HUES64 (cell line): ENCODE measurements around the gene ACACA.

Experiments
- H3K27ac ChIP-seq: 2 replicates; pipeline ENCODE4 v1.7.0; 2013; ENCODE audit warnings: low read depth, low read length, inconsistent platforms
- H3K27me3 ChIP-seq: 2 replicates; pipeline ENCODE4 v1.6.1; 2013; ENCODE audit warnings: mild to moderate bottlenecking, low read length; ENCODE audit not compliant: insufficient read depth
- H3K36me3 ChIP-seq: 2 replicates; pipeline ENCODE4 v1.6.1; 2013; ENCODE audit warnings: mild to moderate bottlenecking, low read length; ENCODE audit not compliant: insufficient read depth
- H3K4me1 ChIP-seq: 2 replicates; pipeline ENCODE4 v1.6.1; 2013; ENCODE audit warnings: mild to moderate bottlenecking, low read length, moderate library complexity; ENCODE audit not compliant: insufficient read depth
- H3K4me3 ChIP-seq: 2 replicates; pipeline ENCODE4 v1.5.1; 2013; ENCODE audit warnings: mild to moderate bottlenecking, low read length, moderate library complexity
- H3K9ac ChIP-seq: 2 replicates; pipeline ENCODE4 v1.6.1; 2013; ENCODE audit warnings: mild to moderate bottlenecking, low read depth, low read length
- H3K9me3 ChIP-seq: 2 replicates; pipeline ENCODE4 v1.6.1; 2013; ENCODE audit warnings: low read depth, low read length; ENCODE audit not compliant: insufficient read depth
- WGBS: fragments of 150-250, 120-280 bp; methylation state at CpG from one replicate; pipeline ENCODE4 v1.1.7; 2013; ENCODE audit warnings: missing lambda C conversion rate; 5-methylcytosine and 5-hydroxymethylcytosine counted together

The ACACA gene

DNA sequence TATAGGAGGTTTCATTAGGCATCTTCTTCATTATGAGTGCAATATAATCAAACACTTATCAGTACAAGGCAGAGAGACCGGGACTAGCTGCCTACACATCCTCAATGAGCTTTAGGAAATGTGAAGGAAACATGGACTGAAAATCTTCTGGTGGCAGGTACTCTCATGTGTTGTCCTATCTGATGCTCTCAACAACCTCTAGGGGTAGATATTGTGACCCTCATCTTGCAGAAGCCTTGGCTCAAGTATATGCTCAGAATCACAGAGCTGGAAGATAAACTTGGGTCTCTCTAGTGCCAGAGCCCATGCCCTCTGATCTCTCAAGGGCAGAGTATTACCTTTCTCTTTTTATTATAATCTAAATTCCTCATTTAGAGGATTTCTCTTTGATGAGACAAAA, 212.4 kb downstream of the ACACA start:
- 80% methylated on average over 1 of the region's 1 CpG for WGBS
- Histone ChIP-seq H3K4me3 (no peak overlapping the region), H3K36me3 (peaks cover 69% of the 10 kb centered on the region), H3K27ac (no peak overlapping the region), H3K27me3 (no peaks in the 10 kb centered on the region), H3K9ac (no peak overlapping the region), H3K4me1 (peaks cover 16% of the 10 kb centered on the region; the same call in 1 of the 2 replicates), H3K9me3 (no peaks in the 10 kb centered on the region)

DNA sequence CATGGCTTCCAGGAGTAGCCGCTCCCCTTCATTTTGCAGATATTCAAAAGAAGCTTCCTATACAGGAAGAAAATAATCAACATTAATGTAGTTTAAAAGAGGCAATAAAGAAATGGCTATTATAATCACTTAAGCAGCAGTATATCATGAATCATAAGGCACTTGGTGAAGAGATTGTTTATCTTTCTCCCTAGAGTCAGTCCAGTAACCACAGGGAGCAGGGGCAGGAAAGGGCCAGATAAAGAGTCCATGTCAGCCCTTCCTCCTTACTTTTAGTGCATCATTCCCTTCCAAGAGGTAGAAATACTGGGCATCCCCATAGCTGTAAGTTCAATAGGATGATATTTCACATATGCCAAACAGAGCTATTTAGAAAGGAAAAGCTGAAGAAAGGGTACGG, 215.4 kb downstream of the ACACA start:
- Histone ChIP-seq H3K36me3 (peaks cover 79% of the 10 kb centered on the region), H3K9ac (no peak overlapping the region), H3K27me3 (no peaks in the 10 kb centered on the region), H3K4me3 (no peak overlapping the region), H3K9me3 (no peaks in the 10 kb centered on the region), H3K27ac (no peak overlapping the region), H3K4me1 (peaks cover 16% of the 10 kb centered on the region; the same call in 1 of the 2 replicates)
- WGBS, result no CpG with 5 or more reads among the region's 2 CpGs

DNA sequence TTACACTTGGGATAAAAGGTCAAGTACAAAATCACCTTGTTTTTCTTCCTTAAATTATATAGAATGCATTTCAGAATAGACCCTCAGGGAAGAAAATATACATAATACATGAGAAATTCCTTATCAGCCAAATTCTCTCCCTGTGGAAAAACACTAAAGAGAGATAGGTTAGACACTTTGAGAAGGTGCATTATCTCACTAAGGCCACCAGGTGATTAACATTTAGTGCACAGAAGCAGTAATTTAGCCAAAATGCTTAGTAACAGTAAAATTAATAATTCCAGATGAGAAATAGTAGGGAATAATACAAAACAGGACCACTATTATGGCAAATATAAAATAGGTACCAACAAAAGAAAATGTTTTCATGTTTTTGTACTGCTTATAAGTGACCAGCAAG, 216.1 kb downstream of the ACACA start:
- Histone ChIP-seq H3K27ac (no peak overlapping the region), H3K27me3 (no peaks in the 10 kb centered on the region), H3K9ac (no peak overlapping the region), H3K4me1 (peaks cover 16% of the 10 kb centered on the region; the same call in 1 of the 2 replicates), H3K4me3 (no peak overlapping the region), H3K9me3 (no peaks in the 10 kb centered on the region), H3K36me3 (peaks cover 84% of the 10 kb centered on the region)

- Histone ChIP-seq H3K9ac (no peak overlapping the region), H3K4me3 (no peak overlapping the region), H3K36me3 (peaks cover 82% of the 10 kb centered on the region), H3K27ac (no peak overlapping the region), H3K27me3 (no peaks in the 10 kb centered on the region), H3K4me1 (peaks cover 14% of the 10 kb centered on the region), H3K9me3 (no peaks in the 10 kb centered on the region)
- 97% methylated on average over 11 of the region's 11 CpGs for WGBS
Observed at GRCh38 chr17:37188157-37188556, 218.5 kb downstream of the ACACA start.

DNA sequence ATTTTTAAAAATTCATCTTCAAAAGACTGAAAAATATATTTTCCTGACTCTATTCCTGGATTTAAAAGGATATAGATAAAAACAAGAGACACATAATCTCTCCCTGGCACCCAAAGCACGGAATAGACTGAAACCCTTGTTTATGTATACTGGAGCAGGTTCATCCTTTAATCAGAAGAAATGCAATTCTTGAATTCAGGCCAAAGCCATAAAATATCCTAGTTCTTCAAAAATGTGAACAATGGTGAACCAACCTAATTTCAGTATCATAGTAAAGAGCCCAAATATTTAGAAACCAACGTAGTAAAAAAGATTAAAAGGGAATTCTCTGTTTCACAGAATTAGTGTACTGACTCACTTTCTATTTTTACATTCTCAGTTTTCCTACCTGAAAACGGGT, 219.4 kb downstream of the ACACA start:
- 100% methylated on average over 2 of the region's 3 CpGs for WGBS
- H3K4me1 ChIP-seq, result peaks cover 5% of the 10 kb centered on the region
- H3K36me3 ChIP-seq, result peaks cover 79% of the 10 kb centered on the region
- H3K27ac ChIP-seq, result no peak overlapping the region
- no peaks in the 10 kb centered on the region for H3K27me3 ChIP-seq
- H3K9ac ChIP-seq, result no peak overlapping the region
- no peak overlapping the region for H3K4me3 ChIP-seq
- H3K9me3 ChIP-seq, result no peaks in the 10 kb centered on the region

DNA sequence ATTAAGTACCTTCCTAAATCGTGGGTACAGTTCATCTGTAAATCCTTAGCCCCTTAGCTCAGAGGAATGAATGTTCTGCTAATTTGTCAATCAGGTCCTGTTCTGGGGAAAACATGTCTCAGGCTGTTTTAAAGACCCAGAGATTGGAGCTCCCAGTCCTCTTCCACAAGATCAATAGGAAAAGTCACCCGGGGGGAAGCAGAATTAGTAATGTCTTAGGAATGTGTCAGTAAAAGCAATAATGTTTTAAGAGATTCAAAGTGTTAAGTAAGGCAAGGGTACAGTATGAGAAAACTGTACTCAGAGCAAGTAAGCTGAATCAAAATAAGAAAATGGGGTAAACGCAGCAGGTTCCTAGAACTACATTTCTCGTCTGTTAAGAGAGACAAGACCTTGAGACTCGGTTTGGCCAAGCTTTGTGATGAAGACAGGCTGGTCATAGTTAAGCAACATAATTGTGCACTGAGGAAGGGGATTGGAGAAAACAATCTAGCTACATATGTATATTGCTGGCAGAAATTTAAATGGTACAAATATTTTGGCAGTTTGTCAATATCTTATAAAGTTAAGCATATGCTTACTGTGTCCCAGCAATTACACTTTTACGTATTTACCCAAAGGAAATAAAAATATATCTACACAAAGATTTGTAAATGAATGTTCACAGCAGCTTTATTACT, 223.7 kb downstream of the ACACA start:
- H3K4me3 ChIP-seq, result no peak overlapping the region
- no peaks in the 10 kb centered on the region; the same call in 1 of the 2 replicates for H3K4me1 ChIP-seq
- no peak overlapping the region for H3K9ac ChIP-seq
- 84% methylated on average over 6 of the region's 6 CpGs for WGBS
- H3K27me3 ChIP-seq, result no peaks in the 10 kb centered on the region
- H3K27ac ChIP-seq, result no peak overlapping the region
- H3K36me3 ChIP-seq, result peaks cover 71% of the 10 kb centered on the region
- no peaks in the 10 kb centered on the region for H3K9me3 ChIP-seq

DNA sequence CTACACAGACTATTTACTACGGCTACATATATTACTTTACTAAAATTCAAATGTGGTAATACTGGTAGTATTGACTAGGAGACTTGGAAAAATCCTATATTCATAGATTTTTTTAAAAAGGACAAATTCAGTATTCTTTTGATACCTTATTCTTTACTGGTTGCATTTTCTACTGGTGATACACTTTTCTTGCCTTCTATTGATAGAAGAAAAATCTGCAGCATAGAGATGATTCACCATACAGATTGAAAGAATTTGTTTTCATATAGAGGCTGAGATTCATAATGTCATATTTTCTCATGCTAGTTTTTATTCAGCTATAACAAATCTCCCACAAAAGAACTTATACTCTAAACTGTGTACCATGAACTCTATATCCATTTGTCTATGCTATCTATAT, 226.3 kb downstream of the ACACA start:
- no peaks in the 10 kb centered on the region for H3K27me3 ChIP-seq
- no CpG with 5 or more reads among the region's 1 CpG for WGBS
- H3K27ac ChIP-seq, result no peak overlapping the region
- H3K4me3 ChIP-seq, result no peak overlapping the region
- no peaks in the 10 kb centered on the region; the same call in 1 of the 2 replicates for H3K4me1 ChIP-seq
- H3K36me3 ChIP-seq, result peaks cover 73% of the 10 kb centered on the region
- no peak overlapping the region for H3K9ac ChIP-seq
- H3K9me3 ChIP-seq, result no peaks in the 10 kb centered on the region

DNA sequence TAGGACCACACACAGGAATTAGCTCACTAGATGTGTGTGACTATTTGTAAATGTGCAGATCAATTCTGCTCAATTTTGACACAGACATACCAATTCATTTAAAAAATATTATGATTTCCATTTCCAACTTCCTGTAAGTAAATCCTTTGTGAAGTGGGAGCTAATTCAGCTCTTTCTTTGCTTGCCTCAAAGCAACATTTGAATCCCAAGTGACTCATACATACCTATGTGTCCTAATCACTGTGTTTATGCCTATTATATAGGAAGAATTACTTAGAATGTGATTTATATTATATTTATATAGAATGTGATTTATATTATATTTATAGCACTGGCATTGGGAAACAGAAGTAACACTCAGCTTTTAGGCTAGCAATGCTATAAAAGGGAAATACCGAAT, 226.7 kb downstream of the ACACA start:
- Histone ChIP-seq H3K27me3 (no peaks in the 10 kb centered on the region), H3K4me1 (no peaks in the 10 kb centered on the region; the same call in 1 of the 2 replicates), H3K36me3 (peaks cover 73% of the 10 kb centered on the region), H3K4me3 (no peak overlapping the region), H3K9me3 (no peaks in the 10 kb centered on the region), H3K9ac (no peak overlapping the region), H3K27ac (0 out of 2 replicates have a peak overlapping the region, but pooled peaks have one; percentile 26)
- 86% methylated on average over 1 of the region's 1 CpG for WGBS

GRCh38 chr17:37177254-37177870, 229.3 kb downstream of the ACACA start:
- Histone ChIP-seq H3K27me3 (no peaks in the 10 kb centered on the region), H3K27ac (no peak overlapping the region), H3K4me1 (peaks cover 15% of the 10 kb centered on the region), H3K9ac (no peak overlapping the region), H3K4me3 (no peak overlapping the region), H3K9me3 (no peaks in the 10 kb centered on the region), H3K36me3 (peaks cover 62% of the 10 kb centered on the region)
- WGBS, result 95% methylated on average over 5 of the region's 5 CpGs

GRCh38 chr17:37176723-37177122, 229.9 kb downstream of the ACACA start:
- Histone ChIP-seq H3K4me3 (no peak overlapping the region), H3K9ac (no peak overlapping the region), H3K4me1 (peaks cover 22% of the 10 kb centered on the region), H3K9me3 (no peaks in the 10 kb centered on the region), H3K27ac (no peak overlapping the region), H3K27me3 (no peaks in the 10 kb centered on the region), H3K36me3 (peaks cover 67% of the 10 kb centered on the region)

GRCh38 chr17:37174205-37174604, 232.4 kb downstream of the ACACA start:
- Histone ChIP-seq H3K9ac (no peak overlapping the region), H3K27ac (no peak overlapping the region), H3K4me1 (peaks cover 47% of the 10 kb centered on the region), H3K36me3 (peaks cover 44% of the 10 kb centered on the region), H3K4me3 (no peak overlapping the region), H3K9me3 (no peaks in the 10 kb centered on the region), H3K27me3 (no peaks in the 10 kb centered on the region)
- WGBS, result 80% methylated on average over 4 of the region's 5 CpGs
